ENCODE measurements around the gene PDE8A. TPM values are rescaled to one million over a fixed set of nuclear protein-coding genes. Genes with fewer than 3 reads are reported as not detected.

PDE8A gene, protein sequence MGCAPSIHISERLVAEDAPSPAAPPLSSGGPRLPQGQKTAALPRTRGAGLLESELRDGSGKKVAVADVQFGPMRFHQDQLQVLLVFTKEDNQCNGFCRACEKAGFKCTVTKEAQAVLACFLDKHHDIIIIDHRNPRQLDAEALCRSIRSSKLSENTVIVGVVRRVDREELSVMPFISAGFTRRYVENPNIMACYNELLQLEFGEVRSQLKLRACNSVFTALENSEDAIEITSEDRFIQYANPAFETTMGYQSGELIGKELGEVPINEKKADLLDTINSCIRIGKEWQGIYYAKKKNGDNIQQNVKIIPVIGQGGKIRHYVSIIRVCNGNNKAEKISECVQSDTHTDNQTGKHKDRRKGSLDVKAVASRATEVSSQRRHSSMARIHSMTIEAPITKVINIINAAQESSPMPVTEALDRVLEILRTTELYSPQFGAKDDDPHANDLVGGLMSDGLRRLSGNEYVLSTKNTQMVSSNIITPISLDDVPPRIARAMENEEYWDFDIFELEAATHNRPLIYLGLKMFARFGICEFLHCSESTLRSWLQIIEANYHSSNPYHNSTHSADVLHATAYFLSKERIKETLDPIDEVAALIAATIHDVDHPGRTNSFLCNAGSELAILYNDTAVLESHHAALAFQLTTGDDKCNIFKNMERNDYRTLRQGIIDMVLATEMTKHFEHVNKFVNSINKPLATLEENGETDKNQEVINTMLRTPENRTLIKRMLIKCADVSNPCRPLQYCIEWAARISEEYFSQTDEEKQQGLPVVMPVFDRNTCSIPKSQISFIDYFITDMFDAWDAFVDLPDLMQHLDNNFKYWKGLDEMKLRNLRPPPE
- total RNA-seq (14.1 and 17.7 TPM in 2 replicates), polyA plus RNA-seq (21.6 and 26.3 TPM in 2 replicates), polyA minus RNA-seq (ENCODE audit: low replicate concordance) (17.3 and 25.1 TPM in 2 replicates)
- 9.3 and 10.7 TPM in 2 replicates for polyA plus RNA-seq (2012)

DNA sequence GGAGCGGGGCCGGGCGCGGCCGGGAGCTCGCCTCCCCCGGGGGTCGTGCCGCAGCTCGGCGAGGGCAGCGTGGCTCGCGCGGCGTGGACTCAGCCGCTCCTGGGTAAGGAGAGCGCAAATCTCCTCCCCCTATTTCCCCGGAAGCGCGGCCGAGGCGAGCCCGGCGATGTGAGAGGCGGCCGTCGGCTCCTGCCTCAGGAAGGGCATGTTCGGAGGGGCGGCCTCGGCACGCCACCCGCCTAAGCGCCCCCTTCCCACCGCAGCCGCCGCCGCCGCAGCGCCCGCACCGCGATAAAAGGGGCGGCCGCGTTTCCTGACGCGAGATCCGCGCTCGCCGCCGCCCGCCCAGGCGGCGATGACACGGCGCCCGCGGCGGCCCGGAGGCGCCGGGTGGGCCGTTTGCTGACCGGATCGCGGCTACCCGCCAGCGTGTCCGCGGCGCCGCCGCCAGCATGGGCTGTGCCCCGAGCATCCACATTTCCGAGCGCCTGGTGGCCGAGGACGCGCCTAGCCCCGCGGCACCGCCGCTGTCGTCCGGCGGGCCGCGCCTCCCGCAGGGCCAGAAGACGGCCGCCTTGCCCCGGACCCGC lies at the start of gene PDE8A:
Gene PDE8A, plus strand, starts transcription at position 146 of the 590 bp plus-strand sequence. Its CDS starts 307 bp downstream, at position 453.
- H3K36me3 ChIP-seq (ENCODE audit: control insufficient read depth, insufficient read depth, low read length) = no peaks in the 10 kb centered on the region
- no peaks in the 10 kb centered on the region for H4K20me1 ChIP-seq (ENCODE audit: control insufficient read depth, extremely low read depth, insufficient read depth, low read length)
- H3K9me3 ChIP-seq (ENCODE audit: control insufficient read depth, insufficient read depth, low read depth, low read length) = no peaks in the 10 kb centered on the region
- peak within 1 kb of the TSS; percentile 81 for H3K27ac ChIP-seq (ENCODE audit: insufficient read depth, low read length)
- peak within 1 kb of the TSS; percentile 91 for H2AFZ ChIP-seq (ENCODE audit: low read length)
- peak within 1 kb of the TSS; percentile 90 for H3K9ac ChIP-seq (ENCODE audit: insufficient read depth, low read length)
- peak within 1 kb of the TSS; percentile 97 for H3K4me2 ChIP-seq (ENCODE audit: extremely low read depth, insufficient read depth, low read length)
- no peak for TF ChIP-seq EZH2 (IDR thresholded peaks at IDR 0.05; ENCODE audit: low read length, missing control alignments)
- TF ChIP-seq, protein P1, sequence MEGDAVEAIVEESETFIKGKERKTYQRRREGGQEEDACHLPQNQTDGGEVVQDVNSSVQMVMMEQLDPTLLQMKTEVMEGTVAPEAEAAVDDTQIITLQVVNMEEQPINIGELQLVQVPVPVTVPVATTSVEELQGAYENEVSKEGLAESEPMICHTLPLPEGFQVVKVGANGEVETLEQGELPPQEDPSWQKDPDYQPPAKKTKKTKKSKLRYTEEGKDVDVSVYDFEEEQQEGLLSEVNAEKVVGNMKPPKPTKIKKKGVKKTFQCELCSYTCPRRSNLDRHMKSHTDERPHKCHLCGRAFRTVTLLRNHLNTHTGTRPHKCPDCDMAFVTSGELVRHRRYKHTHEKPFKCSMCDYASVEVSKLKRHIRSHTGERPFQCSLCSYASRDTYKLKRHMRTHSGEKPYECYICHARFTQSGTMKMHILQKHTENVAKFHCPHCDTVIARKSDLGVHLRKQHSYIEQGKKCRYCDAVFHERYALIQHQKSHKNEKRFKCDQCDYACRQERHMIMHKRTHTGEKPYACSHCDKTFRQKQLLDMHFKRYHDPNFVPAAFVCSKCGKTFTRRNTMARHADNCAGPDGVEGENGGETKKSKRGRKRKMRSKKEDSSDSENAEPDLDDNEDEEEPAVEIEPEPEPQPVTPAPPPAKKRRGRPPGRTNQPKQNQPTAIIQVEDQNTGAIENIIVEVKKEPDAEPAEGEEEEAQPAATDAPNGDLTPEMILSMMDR (conservative IDR thresholded peaks at IDR 0.05 in 1 of 2, IDR thresholded peaks at IDR 0.05 in 1 of 2; ENCODE audit: low read depth in 1 of 2, low read length in 2 of 2) = no peak
- peak within 1 kb of the TSS; percentile 69 to 91 (median 74) for H3K4me3 ChIP-seq (replicated peaks in 1 of 4; ENCODE audit: control extremely low read depth in 1 of 4, insufficient read depth in 1 of 4, low read depth in 3 of 4, low read length in 4 of 4)
- no peaks in the 10 kb centered on the region for H3K27me3 ChIP-seq (ENCODE audit: control insufficient read depth, insufficient read depth, low read length)
- H3K79me2 ChIP-seq (ENCODE audit: control insufficient read depth, insufficient read depth, low read length) = peaks cover 12% of the 10 kb centered on the region
- peak in 1 of 2 donors; percentile 60 for DNase-seq (ENCODE audit: low read depth in 2 of 2)
- H3K4me1 ChIP-seq (ENCODE audit: control insufficient read depth, extremely low read depth, insufficient read depth, low read length) = peaks cover 7% of the 10 kb centered on the region

DNA sequence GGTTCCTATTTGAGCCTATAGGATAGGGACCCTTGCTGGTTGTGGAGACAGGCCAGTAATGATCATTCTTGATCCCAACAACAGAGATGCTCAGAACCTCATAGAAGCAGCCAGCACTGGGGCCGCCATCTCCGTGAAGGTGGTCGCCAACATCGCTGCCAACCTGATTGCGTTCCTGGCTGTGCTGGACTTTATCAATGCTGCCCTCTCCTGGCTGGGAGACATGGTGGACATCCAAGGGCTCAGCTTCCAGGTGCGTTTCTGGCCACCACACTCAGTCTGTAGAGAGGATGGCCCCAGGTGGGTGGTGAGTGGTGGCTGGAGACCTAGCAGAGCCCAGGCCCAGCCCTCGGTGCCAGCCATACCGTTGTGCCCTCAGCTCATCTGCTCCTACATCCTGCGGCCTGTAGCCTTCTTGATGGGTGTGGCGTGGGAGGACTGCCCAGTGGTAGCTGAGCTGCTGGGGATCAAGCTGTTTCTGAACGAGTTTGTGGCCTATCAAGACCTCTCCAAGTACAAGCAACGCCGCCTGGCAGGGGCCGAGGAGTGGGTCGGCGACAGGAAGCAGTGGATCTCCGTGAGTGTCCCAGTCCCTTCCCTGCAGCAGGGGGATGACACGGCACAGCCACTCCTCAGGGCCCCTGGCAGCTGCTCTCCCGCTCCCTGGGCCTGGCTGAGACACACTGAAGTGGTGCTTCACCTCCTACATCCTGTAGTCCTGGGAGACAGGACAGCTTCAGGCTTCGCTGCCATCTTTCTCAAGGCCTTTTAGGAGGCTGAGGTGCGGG lies 46.5 kb upstream of the PDE8A start:
- H3K36me3 ChIP-seq (ENCODE audit: control insufficient read depth, insufficient read depth, low read length) = no peaks in the 10 kb centered on the region
- H3K4me1 ChIP-seq (ENCODE audit: control insufficient read depth, extremely low read depth, insufficient read depth, low read length) = no peaks in the 10 kb centered on the region
- H2AFZ ChIP-seq (ENCODE audit: low read length) = no peak overlapping the region
- no peak overlapping the region for H3K9ac ChIP-seq (ENCODE audit: insufficient read depth, low read length)
- H3K9me3 ChIP-seq (ENCODE audit: control insufficient read depth, insufficient read depth, low read depth, low read length) = no peaks in the 10 kb centered on the region
- H3K4me2 ChIP-seq (ENCODE audit: extremely low read depth, insufficient read depth, low read length) = no peak overlapping the region
- no peaks in the 10 kb centered on the region for H3K27me3 ChIP-seq (ENCODE audit: control insufficient read depth, insufficient read depth, low read length)
- TF ChIP-seq, protein P1 (conservative IDR thresholded peaks at IDR 0.05 in 1 of 2, IDR thresholded peaks at IDR 0.05 in 1 of 2; ENCODE audit: low read depth in 1 of 2, low read length in 2 of 2) = peak in 1 of 2 donors; percentile 8
- TF ChIP-seq EZH2 (IDR thresholded peaks at IDR 0.05; ENCODE audit: low read length, missing control alignments) = no peak
- no peak overlapping the region for H3K27ac ChIP-seq (ENCODE audit: insufficient read depth, low read length)
- no peaks in the 10 kb centered on the region for H4K20me1 ChIP-seq (ENCODE audit: control insufficient read depth, extremely low read depth, insufficient read depth, low read length)
- DNase-seq (ENCODE audit: low read depth in 2 of 2) = no peak
- no peak overlapping the region for H3K4me3 ChIP-seq (replicated peaks in 1 of 4; ENCODE audit: control extremely low read depth in 1 of 4, insufficient read depth in 1 of 4, low read depth in 3 of 4, low read length in 4 of 4)
- H3K79me2 ChIP-seq (ENCODE audit: control insufficient read depth, insufficient read depth, low read length) = no peaks in the 10 kb centered on the region
